IPS-15b (cell line): ENCODE measurements around the gene FBXO38.

ENCODE experiments used
- H3K27me3 ChIP-seq: one replicate; pipeline ENCODE4 v1.6.1; 2013; ENCODE audit warnings: low read length; ENCODE audit not compliant: control insufficient read depth, insufficient read depth
- H3K36me3 ChIP-seq: one replicate; pipeline ENCODE4 v1.6.1; 2013; ENCODE audit warnings: low read length; ENCODE audit not compliant: control insufficient read depth, insufficient read depth
- H3K4me1 ChIP-seq: one replicate; pipeline ENCODE4 v1.6.1; 2013; ENCODE audit warnings: mild to moderate bottlenecking, low read length; ENCODE audit not compliant: control insufficient read depth, insufficient read depth
- H3K4me3 ChIP-seq: one replicate; pipeline ENCODE4 v1.5.1; 2013; ENCODE audit warnings: low read depth, low read length
- H3K9ac ChIP-seq: one replicate; pipeline ENCODE4 v1.6.1; 2013; ENCODE audit warnings: low read depth, mild to moderate bottlenecking, low read length
- H3K9me3 ChIP-seq: one replicate; pipeline ENCODE4 v1.6.1; 2013; ENCODE audit warnings: mild to moderate bottlenecking, low read length; ENCODE audit not compliant: control insufficient read depth, insufficient read depth

The FBXO38 gene

GRCh38 chr5:148482697-148483462 is 99.1 kb downstream of the FBXO38 start:
- no peak overlapping the region for H3K9ac ChIP-seq
- no peaks in the 10 kb centered on the region for H3K9me3 ChIP-seq
- peaks cover 34% of the 10 kb centered on the region for H3K27me3 ChIP-seq
- no peaks in the 10 kb centered on the region for H3K4me1 ChIP-seq
- H3K36me3 ChIP-seq: no peaks in the 10 kb centered on the region
- H3K4me3 ChIP-seq: peak overlapping the region; percentile 22

DNA sequence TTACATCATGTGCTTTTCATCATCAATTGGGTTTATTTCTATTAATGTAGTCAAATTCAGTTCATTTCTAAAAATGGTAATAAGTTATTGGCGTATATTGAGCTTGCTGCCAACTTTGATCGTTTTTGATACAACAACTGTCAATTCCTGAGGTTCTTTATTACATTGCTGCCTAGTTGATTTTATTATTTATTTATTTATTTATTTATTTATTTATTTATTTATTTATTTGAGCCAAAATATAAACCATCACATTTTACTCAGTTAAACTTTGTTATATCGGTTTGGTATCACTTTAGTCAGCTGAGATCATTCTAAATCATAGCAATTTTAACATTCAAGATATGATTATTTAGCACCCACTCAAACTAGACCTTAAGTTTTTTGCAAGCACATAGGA is 100.0 kb downstream of the FBXO38 start:
- Histone ChIP-seq H3K4me1 (no peaks in the 10 kb centered on the region), H3K4me3 (no peak overlapping the region), H3K9ac (no peak overlapping the region), H3K36me3 (no peaks in the 10 kb centered on the region), H3K27me3 (peaks cover 41% of the 10 kb centered on the region), H3K9me3 (no peaks in the 10 kb centered on the region)

DNA sequence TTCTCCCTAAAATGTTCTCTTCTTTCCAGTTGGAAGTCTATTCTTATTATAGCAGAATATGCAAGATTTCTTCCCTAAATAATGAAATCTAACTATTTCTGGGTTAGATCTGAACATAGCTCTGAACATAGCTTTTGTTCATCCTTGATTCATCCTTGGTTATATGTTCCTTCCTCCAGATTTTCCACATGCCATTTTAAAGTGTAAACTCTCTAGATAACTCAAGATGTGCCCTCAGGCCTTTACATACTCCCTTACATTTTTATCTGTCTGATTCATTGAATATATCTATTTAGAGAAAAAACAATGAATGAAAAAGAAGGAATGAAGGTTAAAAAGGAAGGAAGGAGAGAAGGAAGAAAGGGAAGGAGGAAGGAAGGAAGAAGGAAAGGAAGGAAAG is 100.9 kb downstream of the FBXO38 start:
- H3K4me3 ChIP-seq: no peak overlapping the region
- H3K9me3 ChIP-seq: no peaks in the 10 kb centered on the region
- H3K27me3 ChIP-seq: peaks cover 50% of the 10 kb centered on the region
- H3K36me3 ChIP-seq: no peaks in the 10 kb centered on the region
- H3K4me1 ChIP-seq: no peaks in the 10 kb centered on the region
- no peak overlapping the region for H3K9ac ChIP-seq

DNA sequence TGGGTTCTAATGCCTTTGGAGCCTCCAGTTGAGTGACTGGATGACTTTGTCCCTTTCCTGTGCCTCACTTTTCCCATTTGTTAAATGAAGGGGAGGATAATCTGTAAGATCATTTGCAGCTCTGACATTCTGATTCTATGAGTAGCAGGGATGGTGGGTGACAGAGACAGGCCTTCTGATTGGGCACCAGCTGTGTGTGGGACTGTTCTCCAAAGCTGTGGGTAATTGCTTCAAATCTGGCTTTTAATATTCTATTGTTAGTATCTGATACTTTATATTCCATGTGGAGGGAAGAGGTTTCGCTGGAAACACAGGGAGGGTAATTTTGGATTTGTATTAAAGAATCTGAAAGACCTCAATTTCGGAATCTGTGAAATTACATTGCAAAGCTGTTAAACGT is 102.7 kb downstream of the FBXO38 start:
- H3K4me1 ChIP-seq: no peaks in the 10 kb centered on the region
- H3K9ac ChIP-seq: no peak overlapping the region
- no peaks in the 10 kb centered on the region for H3K9me3 ChIP-seq
- H3K36me3 ChIP-seq: no peaks in the 10 kb centered on the region
- H3K4me3 ChIP-seq: no peak overlapping the region
- peaks cover 56% of the 10 kb centered on the region for H3K27me3 ChIP-seq

- peaks cover 56% of the 10 kb centered on the region for H3K27me3 ChIP-seq
- H3K9me3 ChIP-seq: no peaks in the 10 kb centered on the region
These were observed 105.0 kb downstream of the FBXO38 start for GRCh38 chr5:148488757-148489156.

GRCh38 chr5:148491015-148491792 is 107.4 kb downstream of the FBXO38 start:
- H3K27me3 ChIP-seq: peaks cover 40% of the 10 kb centered on the region
- no peaks in the 10 kb centered on the region for H3K9me3 ChIP-seq
- no peak overlapping the region for H3K9ac ChIP-seq
- no peaks in the 10 kb centered on the region for H3K4me1 ChIP-seq
- H3K4me3 ChIP-seq: no peak overlapping the region
- H3K36me3 ChIP-seq: no peaks in the 10 kb centered on the region

More at GRCh38 chr5:148488757-148489156, 105.0 kb downstream of the FBXO38 start:
- H3K36me3 ChIP-seq: no peaks in the 10 kb centered on the region
- no peak overlapping the region for H3K4me3 ChIP-seq
- no peak overlapping the region for H3K9ac ChIP-seq
- H3K4me1 ChIP-seq: no peaks in the 10 kb centered on the region

- H3K27me3 ChIP-seq: peaks cover 34% of the 10 kb centered on the region
- no peaks in the 10 kb centered on the region for H3K36me3 ChIP-seq
- no peaks in the 10 kb centered on the region for H3K4me1 ChIP-seq
- H3K9ac ChIP-seq: no peak overlapping the region
- H3K9me3 ChIP-seq: no peaks in the 10 kb centered on the region
- H3K4me3 ChIP-seq: no peak overlapping the region
These were observed 108.0 kb downstream of the FBXO38 start for GRCh38 chr5:148491793-148492184.

GRCh38 chr5:148492351-148492750 is 108.6 kb downstream of the FBXO38 start:
- H3K27me3 ChIP-seq: peaks cover 28% of the 10 kb centered on the region
- no peaks in the 10 kb centered on the region for H3K9me3 ChIP-seq
- no peaks in the 10 kb centered on the region for H3K36me3 ChIP-seq
- no peak overlapping the region for H3K9ac ChIP-seq
- no peaks in the 10 kb centered on the region for H3K4me1 ChIP-seq
- H3K4me3 ChIP-seq: no peak overlapping the region
